GM21447 (cell line): ENCODE measurements around the gene REPIN1.

ENCODE experiments used
- ATAC-seq: cut with Tn5 transposase; IDR thresholded peaks from one replicate; pipeline ENCODE4 v1.9.1; 2021; ENCODE audit not compliant: unreplicated experiment

Gene REPIN1

GRCh38 chr7:150420242-150420641 lies 51.6 kb downstream of the REPIN1 start:
- ATAC-seq: no peak

- ATAC-seq: peak; percentile 99
These were observed 52.5 kb downstream of the REPIN1 start for GRCh38 chr7:150420987-150421674.

- ATAC-seq: no peak
These were observed 53.2 kb downstream of the REPIN1 start for GRCh38 chr7:150421831-150422230.
